AML-193 (cell line): ENCODE results near the gene IL36RN.
"Not testable (repeated sequence)": the region's sequence is repeated elsewhere in the genome, so short reads cannot be mapped to it uniquely, and the experiment has no call there.

ENCODE experiments used
- DNase-seq, 2 experiments: peaks; one replicate each; lab custom pipeline; 2025; lab: John Stamatoyannopoulos, UW

The IL36RN gene

GRCh38 chr2:113075030-113075429 lies 16.0 kb downstream of the IL36RN start:
- no peak for DNase-seq

DNA sequence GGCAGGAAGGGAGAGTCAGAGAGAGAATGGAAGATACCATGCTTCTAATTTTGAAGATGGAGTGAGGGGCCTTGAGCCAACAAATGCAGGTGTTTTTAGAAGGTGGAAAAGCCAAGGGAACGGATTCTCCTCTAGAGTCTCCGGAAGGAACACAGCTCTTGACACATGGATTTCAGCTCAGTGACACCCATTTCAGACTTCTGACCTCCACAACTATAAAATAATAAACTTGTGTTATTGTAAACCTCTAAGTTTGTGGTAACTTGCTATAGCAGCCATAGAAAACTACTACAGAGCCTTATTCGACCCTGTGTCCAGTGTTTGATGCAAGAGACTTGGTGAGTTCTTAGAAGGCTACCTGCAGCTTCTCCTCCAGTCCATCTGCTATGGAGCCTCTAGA lies 16.6 kb downstream of the IL36RN start:
- DNase-seq = no peak

GRCh38 chr2:113076954-113077669 lies 18.1 kb downstream of the IL36RN start:
- no peak for DNase-seq

- no peak for DNase-seq
Measured at GRCh38 chr2:113077921-113078320, 18.9 kb downstream of the IL36RN start.

DNA sequence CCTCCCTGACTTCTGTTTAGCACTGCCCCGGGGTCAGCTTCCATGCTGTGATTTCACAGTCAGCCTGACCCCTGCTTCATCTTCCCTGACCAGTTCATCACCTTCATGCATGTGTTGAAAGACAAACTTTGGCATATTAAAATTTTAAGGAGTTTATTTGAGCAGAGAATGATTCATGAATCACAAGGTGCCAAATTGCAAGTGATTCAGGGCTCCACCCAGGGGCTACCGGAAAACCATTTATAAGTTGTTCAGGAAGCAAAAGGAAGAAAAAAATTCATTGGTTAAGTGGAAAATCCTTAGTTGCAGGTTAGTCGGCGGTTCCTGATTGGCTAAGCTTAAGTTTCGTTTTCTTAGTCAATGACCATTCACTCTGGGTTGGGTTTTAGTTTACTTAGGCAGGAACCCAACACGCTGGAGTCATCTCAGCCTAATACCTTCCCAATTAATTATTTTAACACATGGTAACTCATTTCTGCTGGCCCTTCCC lies 19.4 kb downstream of the IL36RN start:
- DNase-seq = no peak

DNA sequence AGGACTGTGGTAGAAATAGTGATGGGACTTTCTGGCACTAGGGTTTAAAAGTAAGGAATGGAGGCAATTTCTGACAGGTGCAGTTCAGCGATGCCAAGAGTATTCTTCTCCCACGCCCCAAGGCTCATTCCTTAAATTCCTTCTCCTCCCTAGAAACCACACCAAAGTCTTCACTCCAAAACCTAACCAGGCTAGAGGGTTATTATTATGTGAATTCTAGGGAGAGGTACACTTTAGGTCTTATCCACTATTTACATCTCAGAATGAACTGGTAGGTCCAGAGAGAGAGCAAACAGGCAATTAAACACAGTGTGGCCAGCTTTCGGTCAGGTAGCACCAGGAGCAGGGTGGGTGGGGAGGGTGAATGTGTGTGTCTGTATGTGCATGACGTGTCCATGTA lies 20.1 kb downstream of the IL36RN start:
- no peak for DNase-seq

GRCh38 chr2:113080134-113080533 lies 21.1 kb downstream of the IL36RN start:
- peak; percentile 28 to 47 for DNase-seq

DNA sequence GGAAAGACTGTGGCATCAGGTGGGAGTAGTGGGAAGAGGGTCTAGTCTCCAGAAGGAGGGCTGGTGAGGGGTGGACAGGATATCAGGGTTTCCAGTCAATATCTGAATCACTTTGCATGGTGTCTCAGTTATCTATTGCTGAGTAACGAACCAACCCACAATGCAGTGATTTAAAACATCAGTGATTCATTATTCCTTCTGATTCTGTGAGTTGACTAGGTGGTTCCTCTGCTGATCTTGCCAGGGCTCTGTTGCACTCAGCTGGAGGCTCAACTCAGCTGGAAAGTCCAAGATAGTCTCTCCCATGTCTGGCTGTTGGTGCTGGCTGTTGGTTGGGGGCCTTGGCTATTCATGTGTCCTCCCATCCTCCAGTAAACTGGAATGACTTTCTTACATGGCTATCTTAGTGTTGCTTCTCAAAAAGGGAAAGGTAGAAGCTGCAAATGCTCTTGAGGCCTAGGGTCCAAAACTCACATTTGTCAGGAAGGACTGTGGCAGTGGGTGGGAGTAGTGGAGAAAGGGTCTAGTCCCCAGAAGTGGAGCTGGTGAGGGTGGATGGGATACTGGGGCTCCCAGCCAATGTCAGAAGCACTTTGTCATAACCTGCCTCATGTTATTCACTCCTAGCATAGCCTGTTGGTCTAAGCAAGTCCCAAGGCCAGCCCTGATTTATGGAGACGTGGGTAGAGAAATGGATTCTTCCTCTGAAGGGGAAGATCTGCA lies 22.7 kb downstream of the IL36RN start:
- DNase-seq = no peak

DNA sequence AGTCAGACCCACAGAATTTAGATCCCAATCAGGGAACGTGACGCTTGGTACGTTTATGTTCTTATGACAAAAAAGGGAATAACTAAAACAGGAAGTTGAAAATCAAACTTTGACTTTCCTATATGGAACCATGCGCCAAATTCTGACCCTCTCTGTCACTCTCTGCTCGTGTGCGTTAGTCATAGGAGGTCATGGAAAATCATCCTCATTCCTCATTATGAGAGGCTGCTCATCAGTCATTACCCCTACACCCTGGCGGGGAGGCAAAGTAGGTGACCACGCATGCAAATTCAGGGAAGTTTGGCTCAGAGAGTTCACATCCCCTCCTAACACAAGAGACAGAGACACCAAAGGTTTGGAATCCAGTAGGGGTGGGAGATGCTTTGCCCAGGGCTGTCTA lies 24.3 kb downstream of the IL36RN start:
- no peak for DNase-seq

DNA sequence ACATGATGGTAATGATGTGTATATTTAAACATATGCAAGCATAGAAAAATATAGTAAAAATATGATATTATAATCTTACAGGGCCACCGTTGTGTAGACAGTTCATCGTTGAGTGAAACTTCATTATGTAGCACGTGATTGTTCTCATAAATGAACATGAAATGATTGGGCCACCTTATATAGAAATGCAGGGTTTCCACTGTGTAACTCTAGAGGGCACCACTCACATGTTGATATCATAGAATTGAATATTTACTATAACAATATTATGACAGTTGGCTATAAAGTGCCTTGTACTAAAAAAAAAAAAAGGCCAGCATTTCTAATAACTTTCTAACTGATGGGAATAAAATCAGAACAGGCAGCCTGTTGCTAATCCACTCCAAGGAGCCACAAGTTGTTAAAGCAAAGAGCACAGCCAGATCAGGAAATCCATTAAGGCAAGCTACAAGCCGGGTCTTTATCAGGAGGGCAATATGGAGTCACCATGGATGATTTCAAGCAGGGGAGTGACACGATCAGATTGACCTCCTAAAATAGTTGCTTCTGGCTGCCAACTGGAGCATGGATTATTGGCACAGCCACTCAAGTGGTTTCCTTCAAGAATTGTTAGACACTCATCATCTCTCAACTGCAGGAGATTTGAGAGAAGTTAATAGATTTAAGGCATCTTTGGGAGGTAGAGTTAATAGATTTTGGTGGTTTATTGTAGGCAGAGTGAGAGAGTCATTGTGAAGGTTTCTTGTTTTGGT lies 25.4 kb downstream of the IL36RN start:
- peak; percentile 60 to 63 for DNase-seq

DNA sequence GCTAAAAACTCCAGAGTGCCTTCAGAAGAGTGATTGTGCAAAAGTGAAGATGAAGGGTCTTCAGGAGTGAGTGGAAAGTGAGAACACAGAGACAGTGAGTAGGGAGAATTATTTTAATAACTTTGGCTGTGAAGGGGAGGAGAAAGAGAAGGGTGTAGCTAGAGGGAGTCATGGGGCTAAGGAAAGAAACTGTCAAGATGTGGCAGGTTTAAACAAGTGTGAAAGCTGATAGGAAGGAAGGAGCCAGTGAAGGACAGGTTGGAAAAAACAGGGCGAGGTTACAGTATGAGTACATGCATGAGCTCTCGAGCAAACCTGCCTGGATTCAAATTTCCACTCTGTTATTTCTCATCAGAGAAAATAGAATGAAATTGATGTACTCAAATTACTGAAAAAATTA lies 26.5 kb downstream of the IL36RN start:
- DNase-seq = no peak

DNA sequence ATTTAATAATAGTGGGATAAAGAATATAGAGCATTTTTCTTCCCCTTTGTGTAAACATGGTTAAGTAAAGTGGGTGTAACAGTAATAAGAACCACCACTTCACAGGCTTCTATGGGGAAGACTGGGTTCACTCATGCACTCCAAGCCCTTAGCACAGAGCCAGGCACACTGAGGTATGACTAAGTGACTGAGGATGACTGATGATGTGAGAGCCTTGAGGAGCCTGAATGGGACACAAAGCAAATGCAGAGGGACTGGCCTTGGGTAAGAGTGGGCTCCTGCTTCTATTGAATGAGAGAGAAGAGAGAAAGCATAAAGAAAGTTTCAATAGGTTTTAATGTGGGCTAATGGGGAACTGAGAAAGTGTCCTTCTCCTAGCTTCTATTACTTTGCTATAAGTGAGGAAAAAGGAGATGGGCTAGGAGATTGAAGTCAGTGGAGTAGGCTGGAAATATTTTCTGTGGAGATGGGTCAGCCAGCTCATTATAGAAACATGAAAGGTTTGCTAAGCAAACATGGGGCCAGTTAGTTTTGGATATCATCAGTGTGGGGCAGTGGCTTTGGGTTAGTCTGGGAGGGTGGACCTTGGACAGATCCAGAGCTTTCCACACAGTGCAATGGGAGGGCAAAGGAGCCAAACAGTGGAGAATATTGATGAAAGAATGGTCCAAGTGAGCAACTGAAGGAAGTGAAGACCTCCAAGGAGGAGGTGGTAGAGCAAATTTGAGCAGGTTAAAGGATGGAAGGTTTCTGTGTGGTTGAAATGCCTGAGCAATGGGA lies 29.4 kb downstream of the IL36RN start:
- DNase-seq = no peak

- peak; percentile 45 to 47 for DNase-seq
Measured at GRCh38 chr2:113089916-113090315, 30.9 kb downstream of the IL36RN start.

GRCh38 chr2:113091231-113091896 lies 32.4 kb downstream of the IL36RN start:
- no peak for DNase-seq

GRCh38 chr2:113092864-113093612 lies 34.0 kb downstream of the IL36RN start:
- no peak for DNase-seq

DNA sequence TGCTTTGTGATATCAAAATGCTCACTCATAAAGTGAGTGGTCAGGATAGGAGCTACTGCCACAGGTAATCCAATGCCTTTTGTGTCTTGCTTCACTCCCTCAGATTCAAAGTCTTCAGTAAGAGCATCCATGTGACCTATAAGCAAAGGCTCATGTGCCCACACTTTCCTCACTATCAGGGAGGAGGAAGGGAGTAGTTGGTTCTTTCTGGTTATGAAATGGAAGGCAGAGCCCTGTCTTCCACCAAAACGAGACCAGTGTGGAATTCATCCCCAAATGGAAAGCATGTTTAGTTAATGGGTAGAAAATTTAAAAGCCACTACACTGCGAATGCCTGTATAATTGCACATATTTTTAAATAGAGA lies 34.6 kb downstream of the IL36RN start:
- no peak for DNase-seq

- not testable (repeated sequence) for DNase-seq
Measured at GRCh38 chr2:113096306-113096705, 37.3 kb downstream of the IL36RN start.

DNA sequence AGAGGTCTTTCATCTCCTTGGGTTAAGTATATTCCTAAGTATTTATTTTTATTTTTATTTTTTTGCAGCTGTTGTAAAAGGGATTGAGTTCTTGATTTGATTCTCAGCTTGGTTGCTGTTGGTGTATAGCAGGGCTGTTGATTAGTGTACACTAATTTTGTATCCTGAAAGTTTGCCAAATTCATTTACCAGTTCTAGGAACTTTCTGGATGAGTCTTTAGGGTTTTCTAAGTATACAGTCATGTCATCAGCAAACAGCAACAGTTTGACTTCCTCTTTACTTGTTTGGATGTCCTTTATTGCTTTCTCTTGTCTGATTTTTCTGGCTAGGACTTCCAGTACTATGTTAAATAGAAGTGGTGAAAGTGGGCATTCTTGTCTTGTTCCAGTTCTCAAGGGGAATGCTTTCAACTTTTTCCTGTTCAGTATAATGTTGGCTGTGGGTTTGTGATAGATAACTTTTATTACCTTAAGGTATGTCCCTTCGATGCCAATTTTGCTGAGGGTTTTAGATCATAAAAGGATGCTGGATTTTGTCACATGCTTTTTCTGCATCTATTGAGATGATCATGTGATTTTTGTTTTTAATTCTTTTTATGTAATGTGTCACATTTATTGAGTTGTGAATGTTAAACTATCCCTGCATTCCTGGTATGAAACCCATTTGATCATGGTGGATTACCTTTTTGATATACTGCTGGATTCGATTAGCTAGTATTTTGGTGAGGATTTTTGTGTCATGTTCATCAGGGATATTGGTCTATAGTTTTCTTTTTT lies 38.0 kb downstream of the IL36RN start:
- DNase-seq = not testable (repeated sequence)

DNA sequence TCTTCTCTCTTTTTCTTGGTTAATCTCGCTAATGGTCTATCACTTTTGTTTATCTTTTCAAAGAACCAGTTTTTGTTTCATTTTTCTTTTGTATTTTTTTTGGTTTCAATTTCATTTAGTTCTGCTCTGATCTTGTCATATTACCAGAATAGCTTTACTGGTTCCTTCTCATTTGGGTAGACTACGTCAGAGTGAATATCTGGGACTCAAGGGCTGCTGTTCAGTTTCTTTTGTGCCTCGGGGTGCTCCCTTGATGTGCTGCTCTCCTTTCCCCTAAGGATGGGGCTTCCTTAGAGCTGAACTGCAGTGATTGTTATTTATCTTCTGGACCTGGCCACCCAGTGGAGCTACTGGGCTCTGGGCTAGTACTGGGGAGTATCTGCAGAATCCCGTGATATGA lies 39.0 kb downstream of the IL36RN start:
- no peak for DNase-seq

- no peak for DNase-seq
Measured at GRCh38 chr2:113098532-113098931, 39.5 kb downstream of the IL36RN start.
